Measurements from ENCODE around the gene GNAQ. TPM values are rescaled to one million over a fixed set of nuclear protein-coding genes. Genes with fewer than 3 reads are reported as not detected.
A peak's percentile ranks its signal among the peaks of the same experiment; 100 is the strongest.
"Not testable (repeated sequence)": the region's sequence is repeated elsewhere in the genome, so short reads cannot be mapped to it uniquely, and the experiment has no call there.

GNAQ gene
- total RNA-seq, 1 donor, result 35.0 TPM

- no peak for DNase-seq (ENCODE audit: low read depth in 2 of 3, low spot score in 2 of 3)
These were observed 275.2 kb downstream of the GNAQ start for GRCh38 chr9:77756449-77756848.

DNA sequence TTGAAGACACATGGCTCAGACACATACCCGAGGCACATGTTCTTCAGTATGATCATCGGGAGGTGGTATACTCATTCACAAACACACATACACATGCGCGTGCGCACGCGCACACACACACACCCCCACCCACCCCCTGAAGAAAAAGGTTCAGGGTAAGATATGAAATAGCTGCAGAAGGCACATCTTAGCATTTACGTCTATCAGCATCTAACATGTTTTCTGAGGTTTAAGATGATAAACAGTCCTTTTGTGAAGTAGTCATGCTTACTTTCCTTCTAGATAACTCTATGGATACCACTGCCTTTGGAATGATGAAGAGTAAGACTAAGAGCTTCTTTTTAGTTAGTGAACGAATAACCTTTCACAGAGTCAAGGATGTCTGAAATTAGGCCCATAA lies 278.4 kb downstream of the GNAQ start:
- DNase-seq (ENCODE audit: low read depth in 2 of 3, low spot score in 2 of 3), result peak in 2 of 3 donors; percentile 18 to 52

DNA sequence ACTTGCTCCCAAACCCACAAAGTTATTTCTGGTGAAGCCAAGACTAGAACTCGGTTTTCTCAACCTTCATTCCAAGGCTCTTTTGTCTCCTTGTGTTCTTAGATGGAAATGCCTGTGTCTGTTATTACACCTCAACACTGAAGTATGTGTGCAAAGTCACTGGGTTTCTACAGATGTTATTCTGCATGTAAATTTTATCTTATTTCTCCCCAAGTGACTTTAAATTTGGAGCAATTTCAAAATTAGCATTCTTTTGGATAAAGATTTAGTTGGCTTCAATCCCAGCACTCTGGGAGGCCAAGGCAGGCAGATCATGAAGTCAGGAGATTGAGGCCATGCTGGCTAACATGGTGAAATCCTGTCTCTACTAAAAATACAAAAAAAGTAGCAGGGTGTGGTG lies 279.1 kb downstream of the GNAQ start:
- no peak for DNase-seq (ENCODE audit: low read depth in 2 of 3, low spot score in 2 of 3)

DNA sequence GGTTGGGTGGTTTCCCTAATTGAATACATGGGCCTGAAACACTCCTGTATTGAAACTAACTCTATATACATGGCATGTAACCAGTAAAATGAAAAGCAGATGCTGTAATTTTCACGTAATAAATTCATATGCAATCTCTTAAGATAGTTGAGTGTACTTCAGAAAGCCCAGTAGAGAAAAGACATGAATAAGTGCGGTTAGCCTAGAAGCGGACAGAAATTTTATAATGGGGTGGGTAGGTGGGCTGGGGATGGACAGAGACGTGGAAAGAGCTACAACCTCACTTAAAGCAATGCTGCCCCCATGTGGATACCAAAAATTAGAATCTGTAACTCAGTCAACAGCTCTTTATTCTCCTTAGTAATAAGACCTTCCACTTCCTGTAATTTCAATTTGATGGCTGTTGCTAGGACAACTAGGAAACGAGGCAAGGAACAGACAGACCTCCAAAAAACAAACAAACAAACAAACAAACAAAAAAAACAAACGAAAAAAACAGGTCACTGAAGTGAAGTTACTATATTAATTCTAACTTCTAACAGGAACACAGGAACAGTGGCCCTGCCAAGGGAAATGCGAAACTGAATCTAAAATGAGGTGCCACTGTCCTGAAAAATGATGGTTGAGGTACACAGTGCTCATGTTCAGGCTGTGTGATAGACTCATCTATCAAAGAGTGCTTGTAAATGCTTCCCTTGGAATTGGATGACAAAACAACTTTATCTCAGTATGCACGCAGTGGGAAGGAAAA lies 280.1 kb downstream of the GNAQ start:
- peak in 2 of 3 donors; percentile 62 to 81 for DNase-seq (ENCODE audit: low read depth in 2 of 3, low spot score in 2 of 3)

- DNase-seq (ENCODE audit: low read depth in 2 of 3, low spot score in 2 of 3), result no peak
These were observed 280.6 kb downstream of the GNAQ start for GRCh38 chr9:77750981-77751340.

GRCh38 chr9:77750284-77750683 lies 281.3 kb downstream of the GNAQ start:
- DNase-seq (ENCODE audit: low read depth in 2 of 3, low spot score in 2 of 3), result no peak

GRCh38 chr9:77748214-77748772 lies 283.3 kb downstream of the GNAQ start:
- no peak for DNase-seq (ENCODE audit: low read depth in 2 of 3, low spot score in 2 of 3)

DNA sequence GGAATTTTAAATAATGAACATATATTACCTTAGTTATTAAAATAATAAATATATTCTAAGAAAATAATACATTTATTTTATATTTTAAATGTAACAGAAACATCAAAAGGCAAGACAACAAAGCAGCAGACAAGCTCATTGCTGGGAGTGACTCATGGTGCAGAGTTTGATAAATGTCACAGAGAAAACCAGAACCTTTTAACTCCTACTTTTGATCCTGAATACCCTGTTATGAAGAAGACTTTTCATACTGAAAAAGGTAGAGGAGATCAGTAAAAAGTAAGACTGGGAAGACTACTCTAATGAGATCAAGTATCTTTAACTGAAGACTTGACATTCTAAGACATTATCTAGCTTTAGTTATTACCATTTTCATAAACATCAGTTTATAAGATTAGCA lies 284.4 kb downstream of the GNAQ start:
- DNase-seq (ENCODE audit: low read depth in 2 of 3, low spot score in 2 of 3), result no peak

GRCh38 chr9:77744841-77745430 lies 286.7 kb downstream of the GNAQ start:
- no peak for DNase-seq (ENCODE audit: low read depth in 2 of 3, low spot score in 2 of 3)

GRCh38 chr9:77743386-77743785 lies 288.2 kb downstream of the GNAQ start:
- no peak for DNase-seq (ENCODE audit: low read depth in 2 of 3, low spot score in 2 of 3)

DNA sequence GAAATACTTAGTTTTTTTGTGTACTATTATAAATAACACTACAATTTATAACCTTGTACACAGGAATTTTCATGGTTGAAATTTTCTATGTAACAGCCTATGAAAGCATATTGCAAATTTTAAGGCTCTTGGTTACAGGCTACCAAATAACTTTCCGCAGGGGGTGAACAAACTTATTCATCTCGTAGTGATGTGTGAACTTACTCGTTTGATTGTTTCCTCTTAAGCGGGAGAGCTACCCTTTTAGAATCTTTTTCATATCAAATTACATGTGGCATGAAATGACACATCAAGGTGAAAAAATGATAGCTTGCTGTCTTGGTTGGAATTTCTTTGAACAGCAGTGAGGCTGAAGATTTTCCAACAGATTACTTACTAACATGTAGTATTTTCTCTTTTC lies 292.7 kb downstream of the GNAQ start:
- DNase-seq (ENCODE audit: low read depth in 2 of 3, low spot score in 2 of 3), result no peak

- DNase-seq (ENCODE audit: low read depth in 2 of 3, low spot score in 2 of 3), result no peak
These were observed 296.1 kb downstream of the GNAQ start for GRCh38 chr9:77735494-77735893.

GRCh38 chr9:77731930-77732329 lies 299.7 kb downstream of the GNAQ start:
- DNase-seq (ENCODE audit: low read depth in 2 of 3, low spot score in 2 of 3), result no peak

GRCh38 chr9:77731008-77731698 lies 300.5 kb downstream of the GNAQ start:
- DNase-seq (ENCODE audit: low read depth in 2 of 3, low spot score in 2 of 3), result peak in 1 of 3 donors; percentile 12

GRCh38 chr9:77729177-77729576 lies 302.4 kb downstream of the GNAQ start:
- DNase-seq (ENCODE audit: low read depth in 2 of 3, low spot score in 2 of 3), result no peak

DNA sequence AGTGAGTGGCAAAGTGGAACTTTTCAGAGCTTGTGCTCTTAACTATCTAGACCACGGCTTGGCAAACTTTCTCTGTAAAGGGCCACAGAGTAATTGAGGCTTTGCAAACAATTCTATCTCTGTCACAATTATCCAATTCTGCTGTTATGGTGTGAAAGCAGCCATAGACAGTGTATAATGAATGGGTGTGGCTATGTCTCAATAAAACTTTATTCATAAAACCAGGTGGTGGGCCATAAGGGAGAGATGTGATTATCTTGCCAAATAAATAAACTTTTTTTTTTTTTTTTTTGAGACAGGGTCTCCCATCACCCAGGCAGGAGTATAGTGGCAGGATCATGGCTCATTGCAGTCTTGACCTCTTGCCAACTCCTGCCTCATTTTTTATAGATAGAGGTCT lies 304.8 kb downstream of the GNAQ start:
- no peak for DNase-seq (ENCODE audit: low read depth in 2 of 3, low spot score in 2 of 3)

- DNase-seq (ENCODE audit: low read depth in 2 of 3, low spot score in 2 of 3), result no peak
These were observed 305.3 kb downstream of the GNAQ start for GRCh38 chr9:77726289-77726688.

DNA sequence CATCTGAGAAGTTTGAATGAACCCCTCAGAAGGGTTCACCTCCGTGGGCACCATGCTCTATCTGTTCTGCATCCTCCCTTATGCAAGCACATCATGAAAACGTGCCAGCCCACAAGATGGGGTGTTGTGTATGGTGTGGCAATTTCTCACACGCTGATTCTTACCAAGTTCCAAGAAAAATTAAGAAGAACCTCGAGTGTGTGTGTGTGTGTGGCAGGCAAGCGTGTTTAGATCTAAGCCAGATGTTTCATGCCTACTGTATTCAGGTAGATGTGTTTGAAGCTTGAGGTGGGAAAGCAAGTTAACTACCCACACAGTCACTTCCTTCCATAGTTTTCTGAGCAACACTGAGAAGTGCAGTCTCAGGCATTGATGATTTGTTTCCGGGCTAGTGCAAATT lies 305.8 kb downstream of the GNAQ start:
- DNase-seq (ENCODE audit: low read depth in 2 of 3, low spot score in 2 of 3), result no peak

DNA sequence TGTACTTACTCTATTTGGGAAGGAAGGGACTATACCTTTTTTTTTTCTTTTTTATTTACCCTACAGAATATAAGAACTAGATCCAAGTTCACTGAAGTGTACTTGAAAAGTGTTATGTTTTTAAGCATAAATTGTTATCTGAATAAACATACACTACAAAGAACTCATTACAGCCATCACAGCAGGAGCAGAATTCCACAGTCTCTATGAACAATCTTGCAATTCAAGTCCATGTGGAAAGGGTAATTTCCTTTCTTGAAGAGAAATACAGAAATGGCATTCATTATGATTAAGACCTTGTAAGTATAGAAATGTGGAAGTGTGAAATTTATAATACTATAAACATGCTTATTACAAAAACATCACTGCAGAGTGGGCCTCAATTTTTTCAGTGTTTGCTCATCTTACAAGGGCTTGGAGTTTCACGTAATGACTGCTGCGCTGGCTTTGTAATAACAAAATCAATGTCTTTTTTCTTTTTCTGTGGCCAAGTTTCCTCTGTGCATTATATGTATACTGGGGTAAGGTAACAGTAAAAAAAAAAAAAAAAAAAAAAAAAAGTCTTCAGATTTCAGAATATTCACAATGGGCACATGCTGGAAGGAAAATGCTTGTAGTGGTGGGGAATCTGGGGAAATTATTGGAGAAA lies 306.4 kb downstream of the GNAQ start:
- no peak for DNase-seq (ENCODE audit: low read depth in 2 of 3, low spot score in 2 of 3)

DNA sequence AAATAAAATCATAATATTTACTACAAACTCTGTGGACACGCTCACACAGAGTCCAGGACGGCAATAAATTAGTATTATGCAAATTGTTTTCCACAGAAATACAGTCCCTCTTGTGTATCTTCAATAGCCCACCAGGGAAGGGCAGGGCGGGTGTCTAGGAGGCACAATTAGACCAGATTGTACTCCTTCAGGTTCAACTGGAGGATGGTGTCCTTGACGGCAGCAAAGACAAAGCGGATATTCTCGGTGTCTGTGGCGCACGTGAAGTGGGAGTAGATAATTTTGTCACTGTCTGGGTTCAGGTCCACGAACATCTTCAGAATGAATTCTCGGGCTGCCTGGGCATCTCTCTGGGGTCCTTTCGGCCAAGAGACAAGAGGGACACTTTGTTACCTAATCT lies 310.5 kb downstream of the GNAQ start:
- DNase-seq (ENCODE audit: low read depth in 2 of 3, low spot score in 2 of 3), result not testable (repeated sequence)

DNA sequence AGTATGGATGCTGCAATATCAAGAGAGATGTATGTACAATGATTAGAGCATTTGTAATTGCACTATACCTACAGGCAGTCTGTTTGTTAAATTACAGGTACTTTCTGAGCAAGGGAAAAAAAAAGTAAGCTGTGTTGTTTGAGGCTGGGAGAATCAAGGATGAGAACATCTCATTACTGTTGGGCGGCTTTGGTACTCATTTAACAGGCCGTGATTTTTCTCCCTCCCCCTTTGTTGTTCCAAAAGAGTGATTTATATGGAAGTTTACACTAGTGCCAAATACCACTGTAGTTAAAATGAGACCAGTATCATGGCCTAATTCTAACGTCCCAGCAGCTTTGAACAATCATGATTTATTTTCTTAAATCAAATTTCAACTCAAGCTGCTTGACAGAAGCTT lies 312.3 kb downstream of the GNAQ start:
- no peak for DNase-seq (ENCODE audit: low read depth in 2 of 3, low spot score in 2 of 3)

All from hematopoietic multipotent progenitor cell (in vitro differentiated cells).